ENCODE data around the gene LPP.

LPP gene

DNA sequence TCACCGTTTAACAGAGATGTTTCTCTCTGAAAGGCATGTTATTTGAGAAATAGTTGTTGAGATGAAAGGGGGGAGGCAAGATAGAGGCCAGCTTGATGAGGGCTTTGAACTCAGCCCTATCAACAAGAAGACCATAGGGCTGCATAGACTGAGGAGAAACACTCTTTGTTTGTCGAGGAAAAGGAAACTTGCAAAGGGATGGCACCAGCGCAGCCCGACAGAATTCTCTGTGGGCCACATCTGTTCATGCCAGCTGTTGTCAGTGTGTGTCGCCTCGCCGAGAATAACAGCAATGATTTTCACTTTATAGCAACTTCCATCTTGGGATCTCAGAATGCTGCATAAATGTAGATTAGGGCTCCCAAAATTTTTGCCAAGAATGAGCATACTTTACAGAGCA is 539.5 kb downstream of the LPP start:
- Histone ChIP-seq H3K27ac (ENCODE audit: low read length) (no peak overlapping the region), H3K79me2 (ENCODE audit: insufficient read depth, low read length) (no peaks in the 10 kb centered on the region), H3K4me2 (ENCODE audit: insufficient read depth, low read length) (no peak overlapping the region), H2AFZ (ENCODE audit: low read depth, low read length) (no peak overlapping the region), H4K20me1 (ENCODE audit: insufficient read depth, low read length) (no peaks in the 10 kb centered on the region), H3K4me3 (ENCODE audit: low read depth in 1 of 2, low read length in 2 of 2) (no peak overlapping the region), H3K9me3 (ENCODE audit: insufficient read depth, low read length, severe bottlenecking) (no peaks in the 10 kb centered on the region), H3K27me3 (ENCODE audit: insufficient read depth, low read length, poor library complexity) (no peaks in the 10 kb centered on the region), H3K9ac (ENCODE audit: low read depth, low read length) (no peak overlapping the region), H3K36me3 (ENCODE audit: insufficient read depth, low read length) (no peaks in the 10 kb centered on the region), H3K4me1 (ENCODE audit: insufficient read depth, low read length) (no peaks in the 10 kb centered on the region)
- ATAC-seq (ENCODE audit: insufficient read depth, low read depth) (no peak), DNase-seq (no peak)
- no peak for TF ChIP-seq CTCF (IDR thresholded peaks at IDR 0.05; ENCODE audit: borderline replicate concordance, extremely low read depth, low read length, poor library complexity, severe bottlenecking)
- no peak for TF ChIP-seq EZH2 (IDR thresholded peaks at IDR 0.05; ENCODE audit: borderline replicate concordance, low read depth, low read length, severe bottlenecking)

GRCh38 chr3:188695241-188695640 is 541.3 kb downstream of the LPP start:
- H3K27me3 ChIP-seq (ENCODE audit: insufficient read depth, low read length, poor library complexity): no peaks in the 10 kb centered on the region
- no peak overlapping the region for H2AFZ ChIP-seq (ENCODE audit: low read depth, low read length)
- no peaks in the 10 kb centered on the region for H3K4me1 ChIP-seq (ENCODE audit: insufficient read depth, low read length)
- no peak overlapping the region for H3K4me2 ChIP-seq (ENCODE audit: insufficient read depth, low read length)
- H4K20me1 ChIP-seq (ENCODE audit: insufficient read depth, low read length): no peaks in the 10 kb centered on the region
- H3K9ac ChIP-seq (ENCODE audit: low read depth, low read length): no peak overlapping the region
- no peak overlapping the region for H3K4me3 ChIP-seq (ENCODE audit: low read depth in 1 of 2, low read length in 2 of 2)
- H3K9me3 ChIP-seq (ENCODE audit: insufficient read depth, low read length, severe bottlenecking): no peaks in the 10 kb centered on the region
- no peak for DNase-seq
- no peak overlapping the region for H3K27ac ChIP-seq (ENCODE audit: low read length)
- H3K79me2 ChIP-seq (ENCODE audit: insufficient read depth, low read length): no peaks in the 10 kb centered on the region
- no peak for TF ChIP-seq CTCF (IDR thresholded peaks at IDR 0.05; ENCODE audit: borderline replicate concordance, extremely low read depth, low read length, poor library complexity, severe bottlenecking)
- no peak for TF ChIP-seq EZH2 (IDR thresholded peaks at IDR 0.05; ENCODE audit: borderline replicate concordance, low read depth, low read length, severe bottlenecking)
- ATAC-seq (ENCODE audit: insufficient read depth, low read depth): no peak
- H3K36me3 ChIP-seq (ENCODE audit: insufficient read depth, low read length): no peaks in the 10 kb centered on the region

DNA sequence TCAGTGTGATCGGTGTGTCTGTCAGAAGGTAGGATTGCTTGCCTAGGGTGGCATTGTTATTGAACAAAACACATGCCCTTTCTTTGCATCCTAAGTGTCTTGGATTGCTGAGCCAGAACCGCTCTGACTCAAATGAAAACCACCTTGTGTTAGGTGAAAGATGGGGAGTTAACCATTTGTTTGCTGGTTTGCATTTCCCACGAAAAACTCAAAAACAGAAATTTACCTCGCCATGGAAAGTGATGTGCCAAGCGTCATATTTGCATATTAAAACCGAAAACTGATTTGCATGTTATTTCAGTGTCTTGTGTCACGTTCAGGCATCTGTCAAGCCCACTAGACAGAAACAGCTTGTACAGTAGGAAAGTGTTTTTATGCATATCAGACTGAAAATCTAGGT is 543.2 kb downstream of the LPP start:
- Histone ChIP-seq H3K27me3 (ENCODE audit: insufficient read depth, low read length, poor library complexity) (no peaks in the 10 kb centered on the region), H3K4me1 (ENCODE audit: insufficient read depth, low read length) (no peaks in the 10 kb centered on the region), H4K20me1 (ENCODE audit: insufficient read depth, low read length) (no peaks in the 10 kb centered on the region), H3K9me3 (ENCODE audit: insufficient read depth, low read length, severe bottlenecking) (no peaks in the 10 kb centered on the region), H3K4me3 (ENCODE audit: low read depth in 1 of 2, low read length in 2 of 2) (no peak overlapping the region), H3K79me2 (ENCODE audit: insufficient read depth, low read length) (no peaks in the 10 kb centered on the region), H3K4me2 (ENCODE audit: insufficient read depth, low read length) (no peak overlapping the region), H2AFZ (ENCODE audit: low read depth, low read length) (no peak overlapping the region), H3K9ac (ENCODE audit: low read depth, low read length) (no peak overlapping the region), H3K27ac (ENCODE audit: low read length) (no peak overlapping the region), H3K36me3 (ENCODE audit: insufficient read depth, low read length) (no peaks in the 10 kb centered on the region)
- DNase-seq (no peak), ATAC-seq (ENCODE audit: insufficient read depth, low read depth) (no peak)
- TF ChIP-seq CTCF (IDR thresholded peaks at IDR 0.05; ENCODE audit: borderline replicate concordance, extremely low read depth, low read length, poor library complexity, severe bottlenecking): no peak

DNA sequence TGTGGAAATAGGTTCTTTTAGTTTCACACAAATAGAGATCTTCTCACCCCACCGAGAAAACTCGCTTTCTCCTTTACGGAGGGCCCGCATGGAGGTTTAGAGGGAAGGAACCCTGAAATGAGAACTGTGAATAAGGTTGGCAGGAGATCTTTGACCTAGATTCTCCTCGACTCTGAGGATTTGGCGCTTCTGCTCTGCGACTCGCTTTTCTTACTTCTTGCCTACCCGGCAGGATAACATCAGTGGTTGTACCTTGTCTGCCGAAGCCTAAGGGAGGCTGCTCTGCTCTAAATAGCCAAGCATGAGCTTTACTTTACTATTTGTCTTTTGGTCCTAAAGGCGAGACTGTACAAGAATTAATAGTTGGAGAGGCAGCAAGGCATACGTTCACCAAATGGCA is 544.5 kb downstream of the LPP start:
- no peak for ATAC-seq (ENCODE audit: insufficient read depth, low read depth)
- Histone ChIP-seq H3K27me3 (ENCODE audit: insufficient read depth, low read length, poor library complexity) (no peaks in the 10 kb centered on the region), H3K4me1 (ENCODE audit: insufficient read depth, low read length) (no peaks in the 10 kb centered on the region), H2AFZ (ENCODE audit: low read depth, low read length) (no peak overlapping the region), H3K4me3 (ENCODE audit: low read depth in 1 of 2, low read length in 2 of 2) (no peak overlapping the region), H4K20me1 (ENCODE audit: insufficient read depth, low read length) (no peaks in the 10 kb centered on the region), H3K27ac (ENCODE audit: low read length) (no peak overlapping the region), H3K36me3 (ENCODE audit: insufficient read depth, low read length) (no peaks in the 10 kb centered on the region), H3K79me2 (ENCODE audit: insufficient read depth, low read length) (no peaks in the 10 kb centered on the region), H3K9ac (ENCODE audit: low read depth, low read length) (no peak overlapping the region), H3K4me2 (ENCODE audit: insufficient read depth, low read length) (no peak overlapping the region), H3K9me3 (ENCODE audit: insufficient read depth, low read length, severe bottlenecking) (no peaks in the 10 kb centered on the region)
- TF ChIP-seq CTCF (IDR thresholded peaks at IDR 0.05; ENCODE audit: borderline replicate concordance, extremely low read depth, low read length, poor library complexity, severe bottlenecking) (no peak), EZH2 (IDR thresholded peaks at IDR 0.05; ENCODE audit: borderline replicate concordance, low read depth, low read length, severe bottlenecking) (no peak)
- no peak for DNase-seq

All from DND-41 (cell line).